ENCODE results near the gene BCL7C. TPM values are rescaled to one million over a fixed set of nuclear protein-coding genes. Genes with fewer than 3 reads are reported as not detected.

BCL7C gene
- polyA plus RNA-seq, 3 donors = 32.6 to 49.7 (median 41.6) TPM

- DNase-seq (ENCODE audit: extremely low read depth in 1 of 11, low read depth in 9 of 11, low spot score in 4 of 11) = peak; percentile 52 to 80 (median 66)
Measured at GRCh38 chr16:30844671-30845449, 49.0 kb downstream of the BCL7C start.

DNA sequence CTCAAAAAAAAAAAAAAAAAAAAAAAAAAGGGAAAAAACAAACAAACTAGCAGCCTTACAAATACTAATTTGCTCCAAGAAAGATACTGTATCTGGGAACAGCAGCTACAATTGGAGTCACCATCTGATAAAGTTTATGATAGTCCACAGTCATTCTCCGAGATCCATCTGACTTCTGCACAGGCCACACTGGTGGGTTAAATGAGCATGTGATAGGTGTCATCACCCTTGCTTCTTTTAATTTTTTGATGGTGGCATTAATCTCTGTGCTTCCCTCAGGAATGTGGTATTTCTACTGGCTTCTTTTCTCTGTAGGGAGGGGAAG, 49.6 kb downstream of the BCL7C start:
- no peak for DNase-seq (ENCODE audit: extremely low read depth in 1 of 11, low read depth in 9 of 11, low spot score in 4 of 11)

DNA sequence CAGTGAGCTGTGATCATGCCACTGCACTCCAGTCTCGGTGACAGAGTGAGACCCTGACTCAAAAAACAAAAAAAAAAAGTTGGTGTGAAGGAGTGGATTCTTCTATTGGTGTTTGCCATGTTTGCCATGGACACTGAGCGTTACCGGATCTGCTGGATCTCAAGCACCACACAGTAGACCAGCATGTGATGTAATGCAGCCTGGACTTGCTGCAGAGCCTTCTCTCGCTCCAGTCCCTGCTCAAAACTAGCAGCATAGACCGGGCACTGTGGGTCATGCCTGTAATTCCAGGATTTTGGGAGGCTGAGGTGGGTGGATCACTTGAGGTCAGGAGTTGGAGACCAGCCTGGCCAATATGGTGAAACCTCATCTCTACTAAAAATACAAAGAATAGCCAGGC, 50.4 kb downstream of the BCL7C start:
- no peak for DNase-seq (ENCODE audit: extremely low read depth in 1 of 11, low read depth in 9 of 11, low spot score in 4 of 11)

DNA sequence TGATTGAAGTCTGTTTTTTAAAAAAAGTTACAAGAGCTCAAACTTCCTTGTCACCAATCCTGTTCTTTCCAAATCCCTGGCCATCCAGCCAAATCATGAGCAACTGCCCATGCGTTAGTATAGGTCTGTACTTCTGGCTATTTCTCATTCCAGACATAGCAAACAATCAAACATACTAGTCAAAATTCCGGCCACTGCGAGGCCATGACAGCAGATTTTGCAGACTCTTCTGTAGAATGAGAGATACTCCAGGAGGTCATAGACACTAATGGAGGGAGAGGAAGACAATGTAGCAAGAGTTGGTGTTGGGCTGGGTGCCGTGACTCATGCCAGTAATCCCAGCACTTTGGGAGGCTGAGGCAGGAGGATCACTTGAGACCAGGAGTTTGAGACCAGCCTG, 50.9 kb downstream of the BCL7C start:
- no peak for DNase-seq (ENCODE audit: extremely low read depth in 1 of 11, low read depth in 9 of 11, low spot score in 4 of 11)

DNA sequence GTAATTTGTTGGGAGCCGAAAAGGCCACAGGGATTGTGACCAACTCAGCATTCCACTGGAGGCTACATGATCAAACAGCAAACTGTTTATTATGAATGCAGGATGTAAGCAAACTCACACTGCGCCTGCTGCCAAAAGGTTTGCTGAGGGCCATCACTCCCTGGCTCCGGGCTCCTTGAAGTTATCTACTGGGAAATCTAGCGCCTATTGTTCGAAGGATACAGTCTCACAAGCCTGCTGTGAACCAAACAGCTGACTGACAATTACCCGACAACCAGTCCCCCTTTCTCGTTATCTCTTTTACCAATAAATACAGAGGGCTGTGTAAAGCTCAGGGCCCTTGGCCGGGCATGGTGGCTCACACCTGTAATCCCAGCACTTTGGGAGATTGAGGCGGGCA, 52.5 kb downstream of the BCL7C start:
- DNase-seq (ENCODE audit: extremely low read depth in 1 of 11, low read depth in 9 of 11, low spot score in 4 of 11) = no peak

DNA sequence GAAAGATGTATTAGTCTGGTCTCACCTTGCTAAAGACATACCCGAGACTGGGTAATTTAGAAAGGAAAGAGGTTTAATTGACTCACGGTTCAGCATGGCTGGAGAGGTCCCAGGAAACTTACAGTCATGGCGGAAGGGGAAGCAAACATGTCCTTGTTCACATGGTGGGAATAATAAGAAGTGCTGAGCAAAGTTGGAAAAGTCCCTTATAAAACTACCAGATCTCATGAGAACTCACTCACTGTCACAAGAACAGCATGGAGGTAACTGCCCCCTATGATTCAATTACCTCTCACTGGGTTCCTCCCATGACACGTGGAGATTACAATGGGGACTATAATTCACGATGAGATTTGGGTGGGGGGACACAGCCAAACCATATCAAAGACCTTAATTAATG, 53.3 kb downstream of the BCL7C start:
- DNase-seq (ENCODE audit: extremely low read depth in 1 of 11, low read depth in 9 of 11, low spot score in 4 of 11) = no peak

GRCh38 chr16:30839523-30840227, 54.2 kb downstream of the BCL7C start:
- no peak for DNase-seq (ENCODE audit: extremely low read depth in 1 of 11, low read depth in 9 of 11, low spot score in 4 of 11)

DNA sequence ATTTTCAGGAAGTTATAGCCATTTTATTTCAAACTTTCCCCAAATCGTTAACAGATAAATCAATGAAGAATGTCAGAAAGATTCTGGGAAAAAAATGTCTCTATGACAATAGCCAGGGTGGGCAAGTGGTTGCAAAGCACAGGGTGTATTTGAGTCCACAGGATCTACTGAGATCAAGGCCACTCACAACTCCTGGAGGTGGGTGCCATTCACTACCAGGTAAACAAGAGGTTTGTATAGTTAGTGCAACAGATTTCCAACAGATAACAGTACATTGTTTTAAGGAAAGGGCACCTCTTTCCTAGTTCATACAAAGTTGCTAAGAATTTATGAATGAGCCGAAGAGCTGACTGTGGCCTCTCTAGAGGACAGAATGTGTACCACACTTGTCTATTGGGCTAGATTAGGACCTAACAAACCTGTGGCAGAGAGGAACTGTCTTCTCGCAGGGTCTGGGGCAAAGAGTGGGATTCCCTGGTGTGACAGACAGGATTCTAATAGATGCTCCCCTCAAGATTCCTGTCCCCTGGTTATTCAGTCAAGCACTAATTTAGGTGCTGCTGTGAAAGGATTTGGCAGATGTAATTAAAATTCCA, 54.9 kb downstream of the BCL7C start:
- no peak for DNase-seq (ENCODE audit: extremely low read depth in 1 of 11, low read depth in 9 of 11, low spot score in 4 of 11)

GRCh38 chr16:30837904-30838303, 56.0 kb downstream of the BCL7C start:
- DNase-seq (ENCODE audit: extremely low read depth in 1 of 11, low read depth in 9 of 11, low spot score in 4 of 11) = no peak

Other genes starting within 250 kb of the BCL7C start
- 10 to 100 TPM; 44.8 to 54.8 (median 46.6) TPM for gene PRR14, start 243.1 kb downstream of the BCL7C start, polyA plus RNA-seq (ENCODE audit: insufficient read length in 3 of 3)
- 10 to 100 TPM; 48.7 to 78.6 (median 67.4) TPM for gene FBRS, start 235.6 kb downstream of the BCL7C start, polyA plus RNA-seq (ENCODE audit: insufficient read length in 3 of 3)
- gene SRCAP, start 194.9 kb downstream of the BCL7C start, polyA plus RNA-seq (ENCODE audit: insufficient read length in 3 of 3) = 10 to 100 TPM; 29.6 to 44.3 (median 39.2) TPM
- gene PHKG2, start 145.7 kb downstream of the BCL7C start, polyA plus RNA-seq (ENCODE audit: insufficient read length in 3 of 3) = 10 to 100 TPM; 29.8 to 39.2 (median 30.1) TPM
- 10 to 100 TPM in 2 of 3 donors, 1 to 10 TPM in 1; 8.4 to 13.1 (median 12.8) TPM for gene CFAP119, start 132.0 kb downstream of the BCL7C start, polyA plus RNA-seq (ENCODE audit: insufficient read length in 3 of 3)
- 100 to 1,000 TPM; 119 to 124 (median 120) TPM for gene RNF40, start 131.8 kb downstream of the BCL7C start, polyA plus RNA-seq (ENCODE audit: insufficient read length in 3 of 3)
- gene ZNF629, start 106.9 kb downstream of the BCL7C start, polyA plus RNA-seq (ENCODE audit: insufficient read length in 3 of 3) = 10 to 100 TPM; 25.6 to 31.6 (median 28.3) TPM
- gene CTF1, start 2.5 kb upstream of the BCL7C start, polyA plus RNA-seq (ENCODE audit: insufficient read length in 3 of 3) = 1 to 10 TPM; 6.5 to 8.3 (median 7.8) TPM
- 10 to 100 TPM; 18.0 to 34.4 (median 32.4) TPM for gene FBXL19, start 29.5 kb upstream of the BCL7C start, polyA plus RNA-seq (ENCODE audit: insufficient read length in 3 of 3)
- gene ORAI3, start 55.0 kb upstream of the BCL7C start, polyA plus RNA-seq (ENCODE audit: insufficient read length in 3 of 3) = 10 to 100 TPM; 17.7 to 19.8 (median 19.1) TPM
- gene SETD1A, start 63.7 kb upstream of the BCL7C start, polyA plus RNA-seq (ENCODE audit: insufficient read length in 3 of 3) = 10 to 100 TPM; 17.3 to 19.7 (median 18.7) TPM
- gene HSD3B7, start 91.1 kb upstream of the BCL7C start, polyA plus RNA-seq (ENCODE audit: insufficient read length in 3 of 3) = 10 to 100 TPM in 1 of 3 donors, 1 to 10 TPM in 2; 7.2 to 10.7 (median 7.7) TPM
- 1 to 10 TPM; 1.2 to 2.7 (median 1.6) TPM for gene STX1B, start 116.6 kb upstream of the BCL7C start, polyA plus RNA-seq (ENCODE audit: insufficient read length in 3 of 3)
- 10 to 100 TPM; 32.8 to 46.2 (median 39.5) TPM for gene STX4, start 139.5 kb upstream of the BCL7C start, polyA plus RNA-seq (ENCODE audit: insufficient read length in 3 of 3)
- gene ZNF668, start 180.2 kb upstream of the BCL7C start, polyA plus RNA-seq (ENCODE audit: insufficient read length in 3 of 3) = 1 to 10 TPM; 3.6 to 6.9 (median 5.4) TPM
- 10 to 100 TPM; 10.5 to 14.7 (median 14.0) TPM for gene ZNF646, start 180.3 kb upstream of the BCL7C start, polyA plus RNA-seq (ENCODE audit: insufficient read length in 3 of 3)
- gene PRSS53, start 194.9 kb upstream of the BCL7C start, polyA plus RNA-seq (ENCODE audit: insufficient read length in 3 of 3) = 1 to 10 TPM in 2 of 3 donors, under 1 TPM in 1; 0.89 to 1.8 (median 1.2) TPM
- 10 to 100 TPM; 63.3 to 80.3 (median 73.5) TPM for gene VKORC1, start 200.7 kb upstream of the BCL7C start, polyA plus RNA-seq (ENCODE audit: insufficient read length in 3 of 3)
- 10 to 100 TPM; 29.5 to 44.1 (median 42.6) TPM for gene BCKDK, start 214.3 kb upstream of the BCL7C start, polyA plus RNA-seq (ENCODE audit: insufficient read length in 3 of 3)
- gene KAT8, start 223.6 kb upstream of the BCL7C start, polyA plus RNA-seq (ENCODE audit: insufficient read length in 3 of 3) = 10 to 100 TPM; 65.5 to 82.0 (median 69.7) TPM
- 10 to 100 TPM; 52.9 to 88.8 (median 62.3) TPM for gene PRSS8, start 241.7 kb upstream of the BCL7C start, polyA plus RNA-seq (ENCODE audit: insufficient read length in 3 of 3)

Data from renal cortex interstitium (tissue), 11 donors.